Astrocyte (in vitro differentiated cells and primary cell): ENCODE results near the gene ZNF512.
"Not testable (repeated sequence)": the region's sequence is repeated elsewhere in the genome, so short reads cannot be mapped to it uniquely, and the experiment has no call there.

ENCODE experiments used
- EZH2 ChIP-seq: IDR thresholded peaks from 2 replicates; pipeline ENCODE4 v1.6.1; 2012; ENCODE audit warnings: mild to moderate bottlenecking, low read length, inconsistent platforms; ENCODE audit not compliant: insufficient read depth
- TF ChIP-seq, protein P1 (sequence below): IDR thresholded peaks from 2 replicates; pipeline ENCODE4 v1.5.1; 2011; ENCODE audit warnings: low read depth, mild to moderate bottlenecking, inconsistent platforms, low read length, moderate library complexity; ENCODE audit not compliant: insufficient read depth

DNA sequence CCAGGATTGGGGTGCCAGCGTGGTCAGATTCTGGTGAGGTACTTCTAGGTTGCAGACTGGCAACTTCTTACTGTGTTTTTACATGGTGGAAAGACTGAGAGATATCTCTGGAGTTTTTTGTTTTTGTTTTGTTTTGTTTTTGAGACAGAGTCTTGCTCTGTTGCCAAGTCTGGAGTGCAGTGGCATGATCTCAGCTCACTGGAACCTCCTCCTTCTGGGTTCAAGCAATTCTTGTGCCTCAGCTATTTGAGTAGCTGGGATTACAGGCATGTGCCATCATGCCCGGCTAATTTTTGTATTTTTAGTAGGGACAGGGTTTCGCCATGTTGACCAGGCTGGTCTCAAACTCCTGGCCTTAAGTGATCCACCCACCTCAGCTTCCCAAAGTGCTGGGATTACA is 28.4 kb upstream of the ZNF512 start:
- TF ChIP-seq, protein P1, sequence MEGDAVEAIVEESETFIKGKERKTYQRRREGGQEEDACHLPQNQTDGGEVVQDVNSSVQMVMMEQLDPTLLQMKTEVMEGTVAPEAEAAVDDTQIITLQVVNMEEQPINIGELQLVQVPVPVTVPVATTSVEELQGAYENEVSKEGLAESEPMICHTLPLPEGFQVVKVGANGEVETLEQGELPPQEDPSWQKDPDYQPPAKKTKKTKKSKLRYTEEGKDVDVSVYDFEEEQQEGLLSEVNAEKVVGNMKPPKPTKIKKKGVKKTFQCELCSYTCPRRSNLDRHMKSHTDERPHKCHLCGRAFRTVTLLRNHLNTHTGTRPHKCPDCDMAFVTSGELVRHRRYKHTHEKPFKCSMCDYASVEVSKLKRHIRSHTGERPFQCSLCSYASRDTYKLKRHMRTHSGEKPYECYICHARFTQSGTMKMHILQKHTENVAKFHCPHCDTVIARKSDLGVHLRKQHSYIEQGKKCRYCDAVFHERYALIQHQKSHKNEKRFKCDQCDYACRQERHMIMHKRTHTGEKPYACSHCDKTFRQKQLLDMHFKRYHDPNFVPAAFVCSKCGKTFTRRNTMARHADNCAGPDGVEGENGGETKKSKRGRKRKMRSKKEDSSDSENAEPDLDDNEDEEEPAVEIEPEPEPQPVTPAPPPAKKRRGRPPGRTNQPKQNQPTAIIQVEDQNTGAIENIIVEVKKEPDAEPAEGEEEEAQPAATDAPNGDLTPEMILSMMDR, result not testable (repeated sequence)
- TF ChIP-seq EZH2, result not testable (repeated sequence)
